ENCODE results near the gene SMIM21.

DNA sequence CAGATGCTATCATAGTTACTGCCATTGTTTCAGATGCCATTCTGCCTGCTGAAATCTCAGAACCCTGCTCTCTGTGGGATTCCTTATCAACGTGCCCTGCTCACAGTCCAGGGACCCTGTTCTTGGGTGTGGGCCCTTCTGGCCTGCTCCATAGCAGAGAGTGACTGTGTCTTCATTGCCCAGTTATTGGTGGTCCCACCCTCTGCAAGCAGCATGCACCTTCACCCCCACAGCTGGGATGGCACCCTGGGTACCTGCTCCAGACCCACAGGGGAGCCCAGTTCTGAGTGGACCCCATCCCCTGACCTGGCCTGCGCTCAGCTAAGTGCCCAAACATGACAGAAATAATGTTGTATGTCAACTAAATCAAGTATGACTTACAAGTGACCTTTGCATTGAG, 36.6 kb downstream of the SMIM21 start:
- TF ChIP-seq GATA2 (IDR thresholded peaks at IDR 0.05; ENCODE audit: low read depth, low read length) (no peak), GATA3 (IDR thresholded peaks at IDR 0.05; ENCODE audit: low read depth, low read length) (no peak)

Measured in SH-SY5Y (cell line).